Adrenal gland (tissue), 12 donors: ENCODE data around the gene GRXCR2. TPM values are rescaled to one million over a fixed set of nuclear protein-coding genes. Genes with fewer than 3 reads are reported as not detected.

Experiments
- DNase-seq, 7 donors: peaks; one replicate each; pipeline ENCODE4 v3.0.0-alpha.2; 2019 to 2020
- H3K27ac ChIP-seq, 5 donors: fragments of 200-600 bp; sonication (generic) in 4 of 5; 1 replicate in 3 of 5; 2 replicates in 2 of 5; pipeline versions ENCODE4 v1.5.1 to v1.8.0; 2016 to 2020; ENCODE audit warnings: mild to moderate bottlenecking in 1 of 5
- H3K27me3 ChIP-seq: fragments of 200-600 bp; 2 replicates; pipeline ENCODE4 v1.8.0; 2021
- H3K36me3 ChIP-seq, 2 donors: fragments of 200-600 bp; replicated peaks in 1 of 2; 1 replicate in 1 of 2; 2 replicates in 1 of 2; pipeline versions ENCODE4 v1.5.1 to v1.8.0; 2018 to 2022
- H3K4me1 ChIP-seq, 2 donors: fragments of 200-600 bp; replicated peaks in 1 of 2; 1 replicate in 1 of 2; 2 replicates in 1 of 2; pipeline versions ENCODE4 v1.5.1 to v1.8.0; 2018 to 2021
- H3K4me3 ChIP-seq, 4 donors: fragments of 200-600 bp; sonication (generic) in 3 of 4; one replicate each; pipeline ENCODE4 v1.5.1; 2016 to 2018
- H3K9me3 ChIP-seq, 3 donors: fragments of 200-600 bp; sonication (generic) in 1 of 3; replicated peaks in 1 of 3; 1 replicate in 2 of 3; 2 replicates in 1 of 3; pipeline versions ENCODE4 v1.5.1 to v1.8.0; 2016 to 2021
- CTCF ChIP-seq, 6 experiments: fragments of 450-650 bp in 4 of 6; fragments of 200-600 bp in 2 of 6; sonication (generic) in 1 of 6; IDR thresholded peaks; 1 replicate in 5 of 6; 2 replicates in 1 of 6; pipeline versions ENCODE4 v1.5.1 to v1.8.0; 2016 to 2021; ENCODE audit warnings: antibody characterized with exemption in 6 of 6, mild to moderate bottlenecking in 2 of 6, moderate library complexity in 1 of 6
- POLR2A ChIP-seq, 2 donors: fragments of 450-650 bp; IDR thresholded peaks; one replicate each; pipeline ENCODE4 v1.6.1; 2017; ENCODE audit warnings: antibody characterized with exemption in 2 of 2, mild to moderate bottlenecking in 2 of 2, moderate library complexity in 1 of 2
- WGBS, 4 donors: extraction: QIAGEN DNeasy Blood & Tissue Kit in 2 of 4; methylation state at CpG; one replicate each; pipeline versions ENCODE4 v1.1.5 to v1.1.7; 2013 to 2017; 5-methylcytosine and 5-hydroxymethylcytosine counted together
- intact Hi-C, 2 donors: fragments of 100-400 bp; cut with DNase I; formaldehyde crosslinking; loops; one replicate each; pipeline versions ENCODE4 v1.14.1 to v1.15.0; 2022 to 2023
- polyA plus RNA-seq, 3 donors: library from polyadenylated mRNA; stranded (reverse); fragments of 200-250 nt in 2 of 3; fragments of 350-450 nt in 1 of 3; fragmentation: Illumina TruSeq in 1 of 3; extraction: RNeasy Lipid Tissue Mini Kit (QIAGEN cat#74804) in 1 of 3; gene quantifications; one replicate each; pipeline ENCODE4 v1.2.3, GENCODE V29; 2013 to 2014
- total RNA-seq, 9 donors: library from RNA; depleted of rRNA in 4 of 9; stranded (reverse); fragments of >200 nt in 4 of 9; fragments of 120-200 nt in 1 of 9; fragmentation: NEBNext Ultra II Directional in 1 of 9; extraction: Animal tissue kit (Norgen Biotek cat#: 25700) in 1 of 9; gene quantifications; one replicate each; pipeline versions ENCODE4 v1.1.0 to v1.2.4, GENCODE V29; 2013 to 2023
- donor health status: healthy with polysubstance abuse.
- donor health status: Bipolar disorder and iron deficiency.
- donor health status: DM: yes; HTN: yes; CAD: no.
- donor health status: DM: no; HTN: no; CAD: no.
- donor health status: DM: no; HTN: no; CAD: no.
- donor health status: DM: yes; HTN: yes; CAD: no.

Gene GRXCR2
- total and polyA plus RNA-seq, 12 donors, result not detected

- WGBS, 4 donors, result 17 to 31% (median 21%) methylated on average over 9 to 10 of the region's 10 CpGs
- H3K4me1 ChIP-seq, result peaks cover 0 to 17% of the 10 kb centered on the region in 2 donors
- H3K27ac ChIP-seq, result peak overlapping the region in 2 of 5 donors; percentile 71 to 78
Observed at GRCh38 chr5:145834554-145834916, 38.3 kb downstream of the GRXCR2 start.

GRCh38 chr5:145833631-145834200, 39.1 kb downstream of the GRXCR2 start:
- no peak for DNase-seq
- H3K4me3 ChIP-seq, result no peak overlapping the region
- no peak overlapping the region for H3K27ac ChIP-seq
- no peaks in the 10 kb centered on the region for H3K36me3 ChIP-seq
- H3K27me3 ChIP-seq, result no peaks in the 10 kb centered on the region
- intact Hi-C loops, result no loop called here
- TF ChIP-seq POLR2A (IDR thresholded peaks at IDR 0.05) (no peak), CTCF (IDR thresholded peaks at IDR 0.05) (no peak)
- 65 to 76% (median 71%) methylated on average over 10 of the region's 10 CpGs for WGBS, 4 donors
- H3K4me1 ChIP-seq, result peaks cover 0 to 20% of the 10 kb centered on the region in 2 donors
- no peaks in the 10 kb centered on the region for H3K9me3 ChIP-seq

More at GRCh38 chr5:145834554-145834916, 38.3 kb downstream of the GRXCR2 start:
- intact Hi-C loops, result no loop called here
- no peaks in the 10 kb centered on the region for H3K9me3 ChIP-seq
- no peaks in the 10 kb centered on the region for H3K36me3 ChIP-seq
- TF ChIP-seq CTCF (IDR thresholded peaks at IDR 0.05) (no peak), POLR2A (IDR thresholded peaks at IDR 0.05) (no peak)
- DNase-seq, result no peak
- H3K4me3 ChIP-seq, result peak overlapping the region in 3 of 4 donors; percentile 60 to 86 (median 78)
- no peaks in the 10 kb centered on the region for H3K27me3 ChIP-seq

GRCh38 chr5:145830594-145830993, 42.2 kb downstream of the GRXCR2 start:
- WGBS, 4 donors, result 16 to 54% (median 46%) methylated on average over 1 of the region's 1 CpG
- no peak overlapping the region for H3K4me3 ChIP-seq
- H3K27ac ChIP-seq, result no peak overlapping the region
- no peaks in the 10 kb centered on the region for H3K27me3 ChIP-seq
- TF ChIP-seq POLR2A (IDR thresholded peaks at IDR 0.05) (no peak), CTCF (IDR thresholded peaks at IDR 0.05) (no peak)
- DNase-seq, result no peak
- H3K36me3 ChIP-seq, result no peaks in the 10 kb centered on the region
- intact Hi-C loops, result no loop called here
- H3K9me3 ChIP-seq, result no peaks in the 10 kb centered on the region
- peaks cover 0 to 14% of the 10 kb centered on the region in 2 donors for H3K4me1 ChIP-seq

GRCh38 chr5:145829708-145830361, 43.0 kb downstream of the GRXCR2 start:
- Histone ChIP-seq H3K36me3 (no peaks in the 10 kb centered on the region), H3K27ac (no peak overlapping the region), H3K27me3 (no peaks in the 10 kb centered on the region), H3K4me1 (peaks cover 0 to 13% of the 10 kb centered on the region in 2 donors), H3K4me3 (no peak overlapping the region), H3K9me3 (no peaks in the 10 kb centered on the region)
- intact Hi-C loops, result loop anchor here in 1 of 2 donors (5.0 kb wide), 1 partner anchor 148 kb away; no protein-coding TSS in a partner anchor
- no peak for DNase-seq
- TF ChIP-seq CTCF (IDR thresholded peaks at IDR 0.05) (no peak), POLR2A (IDR thresholded peaks at IDR 0.05) (no peak)
